Stimulated activated CD8-positive, alpha-beta memory T cell treated with anti-CD3 and anti-CD28 coated beads, Interleukin-12 subunit alpha, Interleukin-12 subunit beta, amount 100 ng/mL, for 24 hours (primary cell): ENCODE data around the gene TRAPPC2B.
A peak's percentile ranks its signal among the peaks of the same experiment; 100 is the strongest.
"Not testable (repeated sequence)": the region's sequence is repeated elsewhere in the genome, so short reads cannot be mapped to it uniquely, and the experiment has no call there.

Experiments
- DNase-seq: peaks from one replicate; pipeline ENCODE4 v3.0.0-alpha.2; 2020; ENCODE audit errors: extremely low read depth

Gene TRAPPC2B

GRCh38 chr19:57374647-57375046 lies 11.3 kb downstream of the TRAPPC2B start:
- DNase-seq: not testable (repeated sequence)

DNA sequence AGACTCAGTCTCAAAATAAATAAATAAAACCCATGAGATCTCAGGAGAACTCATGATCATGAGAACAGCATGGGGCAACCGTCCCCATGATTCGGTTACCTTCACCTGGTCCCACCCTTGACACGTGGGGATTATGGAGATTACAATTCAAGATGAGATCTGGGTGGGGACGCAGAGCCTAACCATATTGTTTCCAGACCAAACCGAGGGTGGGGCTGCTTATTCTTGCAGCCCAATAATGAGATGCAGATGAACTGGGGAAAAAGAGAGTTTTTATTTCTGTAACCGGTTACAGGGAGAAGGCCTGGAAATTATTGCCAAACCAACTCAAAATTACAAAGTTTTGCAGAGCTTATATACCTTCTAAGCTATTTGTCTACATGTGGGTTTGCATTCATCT lies 12.8 kb downstream of the TRAPPC2B start:
- DNase-seq: no peak

DNA sequence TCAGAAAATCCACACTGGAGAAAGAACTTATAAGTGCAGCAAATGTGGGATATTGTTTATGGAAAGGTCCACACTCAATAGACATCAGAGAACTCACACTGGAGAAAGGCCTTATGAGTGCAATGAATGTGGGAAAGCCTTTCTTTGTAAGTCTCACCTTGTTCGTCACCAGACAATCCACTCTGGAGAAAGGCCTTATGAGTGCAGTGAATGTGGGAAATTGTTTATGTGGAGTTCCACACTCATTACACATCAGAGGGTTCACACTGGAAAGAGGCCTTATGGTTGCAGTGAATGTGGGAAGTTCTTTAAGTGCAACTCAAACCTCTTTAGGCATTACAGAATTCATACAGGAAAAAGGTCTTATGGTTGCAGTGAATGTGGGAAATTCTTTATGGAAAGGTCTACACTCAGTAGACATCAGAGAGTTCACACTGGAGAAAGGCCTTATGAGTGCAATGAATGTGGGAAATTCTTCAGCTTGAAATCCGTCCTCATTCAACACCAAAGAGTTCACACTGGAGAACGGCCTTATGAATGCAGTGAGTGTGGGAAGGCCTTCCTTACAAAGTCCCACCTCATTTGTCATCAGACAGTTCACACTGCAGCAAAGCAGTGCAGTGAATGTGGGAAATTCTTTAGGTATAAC lies 14.3 kb downstream of the TRAPPC2B start:
- no peak for DNase-seq

GRCh38 chr19:57380923-57381322 lies 17.6 kb downstream of the TRAPPC2B start:
- no peak for DNase-seq

DNA sequence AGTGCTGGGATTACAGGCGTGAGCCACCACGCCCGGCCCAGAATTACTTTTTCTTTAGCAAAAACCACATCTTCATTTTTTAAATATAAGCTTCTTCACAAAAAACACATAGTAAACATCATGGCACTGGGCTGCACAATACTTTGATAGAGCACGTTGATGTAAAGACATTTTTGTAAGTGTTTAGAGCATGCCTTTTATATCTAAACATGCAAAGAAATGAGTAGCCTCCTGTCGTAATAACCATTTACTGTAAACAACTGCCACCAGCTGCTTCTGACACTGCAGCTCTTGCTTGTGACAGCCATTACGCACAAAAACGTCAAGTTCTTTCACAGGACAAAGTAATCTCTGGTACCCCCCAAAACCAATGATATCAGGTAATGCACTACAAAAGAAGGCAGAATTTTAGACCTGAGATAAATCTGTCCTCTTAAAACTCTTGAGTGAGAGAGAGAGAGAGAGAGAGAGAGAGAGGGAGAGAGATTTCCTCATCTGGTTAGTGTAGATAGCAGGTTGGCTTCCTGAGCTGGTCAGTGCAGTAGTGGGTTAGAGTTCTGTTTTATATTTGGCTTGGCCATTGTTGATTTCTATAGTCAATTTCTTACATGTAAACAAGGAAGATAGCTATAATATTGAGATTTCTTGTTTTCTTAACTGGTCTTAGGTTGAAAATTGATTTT lies 19.6 kb downstream of the TRAPPC2B start:
- no peak for DNase-seq

- DNase-seq: no peak
These were observed 25.9 kb downstream of the TRAPPC2B start for GRCh38 chr19:57389194-57389729.

DNA sequence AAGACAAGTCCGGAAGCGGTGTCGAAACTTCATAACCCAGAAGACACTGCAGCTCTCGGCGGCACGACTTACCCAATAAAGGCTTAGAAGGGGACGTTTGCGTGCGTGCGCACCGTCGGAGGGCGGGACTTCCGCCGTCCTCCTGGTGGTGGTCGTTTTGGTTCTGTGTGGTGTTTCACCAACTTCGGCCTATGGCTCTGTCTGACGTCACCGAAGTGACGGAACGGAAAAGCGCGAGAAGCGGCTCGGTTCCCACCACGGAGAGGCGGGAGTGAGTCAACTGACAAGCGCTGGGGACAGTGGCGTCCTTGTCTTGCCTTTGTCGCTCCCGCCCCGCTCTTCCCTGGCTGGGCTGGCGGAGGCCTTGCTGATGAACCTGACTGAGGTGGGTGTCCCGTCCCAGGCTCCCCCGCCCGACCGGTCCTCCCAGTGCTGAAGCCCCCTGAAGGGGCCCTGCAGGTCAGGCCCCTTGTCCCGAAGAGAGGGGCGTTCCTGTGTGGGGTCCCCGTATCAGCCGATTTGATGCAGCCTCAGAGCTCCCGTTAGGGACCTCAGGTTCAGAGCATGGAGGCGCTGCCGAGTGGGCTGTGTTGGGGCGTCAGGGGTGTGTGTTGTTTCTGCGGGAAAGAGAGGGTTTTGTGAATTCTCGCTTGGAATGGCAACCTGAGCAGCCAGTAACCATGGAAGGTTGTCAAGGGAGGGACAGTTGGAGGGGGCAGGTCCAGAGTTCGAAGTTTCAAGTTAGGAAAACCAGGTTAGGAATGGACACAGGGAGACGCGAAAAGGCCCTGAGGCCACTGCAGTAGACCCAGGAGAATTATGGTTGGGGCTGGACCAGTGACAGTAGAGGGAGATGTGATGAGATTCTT lies 26.6 kb downstream of the TRAPPC2B start, which contains the start of gene ZNF548:
Gene ZNF548, plus strand, starts transcription at position 125 of the 869 bp plus-strand sequence. Its CDS starts 246 bp downstream, at position 371.
- peak; percentile 96 for DNase-seq

- DNase-seq: no peak
These were observed 32.4 kb downstream of the TRAPPC2B start for GRCh38 chr19:57395710-57396109.

DNA sequence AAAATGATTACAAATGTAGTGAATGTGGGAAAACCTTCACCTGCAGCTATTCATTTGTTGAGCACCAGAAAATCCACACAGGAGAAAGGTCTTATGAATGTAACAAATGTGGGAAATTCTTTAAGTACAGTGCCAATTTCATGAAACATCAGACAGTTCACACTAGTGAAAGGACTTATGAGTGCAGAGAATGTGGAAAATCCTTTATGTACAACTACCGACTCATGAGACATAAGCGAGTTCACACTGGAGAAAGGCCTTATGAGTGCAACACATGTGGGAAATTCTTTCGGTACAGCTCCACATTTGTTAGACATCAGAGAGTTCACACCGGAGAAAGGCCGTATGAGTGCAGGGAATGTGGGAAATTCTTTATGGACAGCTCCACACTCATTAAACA lies 35.5 kb downstream of the TRAPPC2B start:
- DNase-seq: no peak

GRCh38 chr19:57403737-57404563 lies 40.6 kb downstream of the TRAPPC2B start:
- no peak for DNase-seq

- DNase-seq: peak; percentile 11
These were observed 43.3 kb downstream of the TRAPPC2B start for GRCh38 chr19:57406516-57407123.

GRCh38 chr19:57410877-57411671 lies 47.7 kb downstream of the TRAPPC2B start, which contains the start of gene ZNF17:
Gene ZNF17 (plus strand): TSS chr19:57411161. CDS start chr19:57413616, 2,455 bp downstream.
- DNase-seq: peak; percentile 80
